WTC11 (cell line): ENCODE results near the gene MLST8. TPM values are rescaled to one million over a fixed set of nuclear protein-coding genes. Genes with fewer than 3 reads are reported as not detected.

ENCODE experiments used
- ATAC-seq: fragments of 200-7000 bp; cut with Tn5 transposase; 2 replicates; pipeline ENCODE4 v1.10.0; 2021; ENCODE audit warnings: mild to moderate bottlenecking, moderate library complexity
- CTCF ChIA-PET: fragments of 300-600 bp; sonication (Branson Sonifier 250); formaldehyde crosslinking; loops from one replicate; lab custom pipeline; 2021; ENCODE audit warnings: antibody characterized with exemption; lab: Charles Lee
- POLR2A ChIA-PET: fragments of 350-600 bp; sonication (Branson Sonifier 250); formaldehyde crosslinking; loops from one replicate; lab custom pipeline; 2021; ENCODE audit warnings: antibody characterized with exemption; lab: Charles Lee
- DNase-seq: peaks from one replicate; pipeline ENCODE4 v3.0.0; 2021; ENCODE audit warnings: low spot score
- H3K27ac Mint-ChIP-seq: 2 replicates; pipeline ENCODE4 v1.8.0; 2021; ENCODE audit warnings: mixed read lengths
- H3K27me3 Mint-ChIP-seq: 2 replicates; pipeline ENCODE4 v1.8.0; 2021; ENCODE audit warnings: low read depth, mild to moderate bottlenecking, moderate library complexity, mixed read lengths
- H3K36me3 Mint-ChIP-seq: 2 replicates; pipeline ENCODE4 v1.8.0; 2021; ENCODE audit warnings: mixed read lengths
- H3K4me1 Mint-ChIP-seq: 2 replicates; pipeline ENCODE4 v1.8.0; 2022; ENCODE audit warnings: mixed read lengths
- H3K4me3 Mint-ChIP-seq: 2 replicates; pipeline ENCODE4 v1.8.0; 2021; ENCODE audit warnings: mild to moderate bottlenecking, moderate library complexity, mixed read lengths
- H3K9me3 Mint-ChIP-seq: 2 replicates; pipeline ENCODE4 v1.8.0; 2021; ENCODE audit warnings: mixed read lengths
- ATF1 ChIP-seq: sonication (generic); formaldehyde crosslinking; IDR thresholded peaks from 2 replicates; pipeline ENCODE4 v1.8.1; 2023; ENCODE audit warnings: mild to moderate bottlenecking, moderate library complexity, missing genetic modification reagents
- CDX4 ChIP-seq: fragments of 250-450 bp; sonication (Bioruptor Pico); IDR thresholded peaks from 2 replicates; pipeline ENCODE4 v1.9.0; 2021; ENCODE audit warnings: moderate library complexity, mild to moderate bottlenecking, inconsistent platforms, borderline replicate concordance
- CREM ChIP-seq: sonication (generic); formaldehyde crosslinking; IDR thresholded peaks from 2 replicates; pipeline ENCODE4 v1.8.1; 2022; ENCODE audit warnings: mild to moderate bottlenecking, missing genetic modification reagents, moderate library complexity
- E2F5 ChIP-seq: sonication (generic); formaldehyde crosslinking; IDR thresholded peaks from 2 replicates; pipeline ENCODE4 v1.8.1; 2022; ENCODE audit warnings: mild to moderate bottlenecking, moderate library complexity, missing genetic modification reagents
- ETV6 ChIP-seq: sonication (generic); formaldehyde crosslinking; IDR thresholded peaks from 2 replicates; pipeline ENCODE4 v1.8.1; 2022; ENCODE audit warnings: mild to moderate bottlenecking, missing genetic modification reagents
- FOXK1 ChIP-seq: sonication (generic); formaldehyde crosslinking; IDR thresholded peaks from 2 replicates; pipeline ENCODE4 v1.8.0; 2022; ENCODE audit warnings: mild to moderate bottlenecking, moderate library complexity, missing genetic modification reagents
- MLX ChIP-seq: sonication (generic); formaldehyde crosslinking; IDR thresholded peaks from 2 replicates; pipeline ENCODE4 v1.8.1; 2023; ENCODE audit warnings: mild to moderate bottlenecking, missing genetic modification reagents, moderate library complexity
- MYBL2 ChIP-seq: sonication (generic); formaldehyde crosslinking; IDR thresholded peaks from 2 replicates; pipeline ENCODE4 v1.8.1; 2023; ENCODE audit warnings: mild to moderate bottlenecking, moderate library complexity, missing genetic modification reagents
- RORB ChIP-seq: fragments of 250-450 bp; sonication (Bioruptor Pico); IDR thresholded peaks from 2 replicates; pipeline ENCODE4 v1.9.0; 2021; ENCODE audit warnings: mild to moderate bottlenecking
- SMAD3 ChIP-seq: sonication (generic); formaldehyde crosslinking; IDR thresholded peaks from 2 replicates; pipeline ENCODE4 v1.8.0; 2022; ENCODE audit warnings: missing genetic modification reagents, mild to moderate bottlenecking, borderline replicate concordance
- SOX15 ChIP-seq: fragments of 250-450 bp; sonication (Bioruptor Pico); IDR thresholded peaks from 2 replicates; pipeline ENCODE4 v1.9.0; 2021; ENCODE audit warnings: mild to moderate bottlenecking
- ZNF121 ChIP-seq: sonication (generic); formaldehyde crosslinking; IDR thresholded peaks from 2 replicates; pipeline ENCODE4 v1.8.0; 2023; ENCODE audit warnings: missing genetic modification reagents
- ZNF138 ChIP-seq: sonication (generic); formaldehyde crosslinking; conservative IDR thresholded peaks from 2 replicates; pipeline ENCODE4 v1.8.1; 2022; ENCODE audit warnings: mild to moderate bottlenecking, moderate library complexity, missing genetic modification reagents
- ZNF232 ChIP-seq: sonication (generic); formaldehyde crosslinking; IDR thresholded peaks from 2 replicates; pipeline ENCODE4 v1.8.0; 2022; ENCODE audit warnings: mild to moderate bottlenecking, missing genetic modification reagents
- ZNF263 ChIP-seq: sonication (generic); formaldehyde crosslinking; IDR thresholded peaks from 2 replicates; pipeline ENCODE4 v1.8.1; 2022; ENCODE audit warnings: low read depth, mild to moderate bottlenecking, moderate library complexity, missing genetic modification reagents
- ZNF317 ChIP-seq: sonication (generic); formaldehyde crosslinking; IDR thresholded peaks from 2 replicates; pipeline ENCODE4 v1.8.1; 2023; ENCODE audit warnings: low read depth, mild to moderate bottlenecking, moderate library complexity, missing genetic modification reagents, borderline replicate concordance
- ZNF532 ChIP-seq: fragments of 250-450 bp; sonication (Bioruptor Pico); IDR thresholded peaks from 2 replicates; pipeline ENCODE4 v1.9.0; 2021; ENCODE audit warnings: mild to moderate bottlenecking, borderline replicate concordance
- total RNA-seq: library from RNA; stranded (reverse); gene quantifications from 3 replicates; pipeline ENCODE4 v1.2.3, GENCODE V29; 2021
- TF ChIP-seq, protein P1 (sequence below): sonication (generic); formaldehyde crosslinking; IDR thresholded peaks from 2 replicates; pipeline ENCODE4 v1.8.0; 2023; ENCODE audit warnings: missing genetic modification reagents
- TF ChIP-seq, protein P2 (sequence below): sonication (generic); formaldehyde crosslinking; IDR thresholded peaks from 2 replicates; pipeline ENCODE4 v1.8.1; 2023; ENCODE audit warnings: mild to moderate bottlenecking, moderate library complexity, missing genetic modification reagents
- TF ChIP-seq, protein P3 (sequence below): sonication (generic); formaldehyde crosslinking; IDR thresholded peaks from 2 replicates; pipeline ENCODE4 v1.8.1; 2022; ENCODE audit warnings: low read depth, mild to moderate bottlenecking, moderate library complexity, missing genetic modification reagents, borderline replicate concordance
- TF ChIP-seq, protein P4 (sequence below): sonication (generic); formaldehyde crosslinking; IDR thresholded peaks from 2 replicates; pipeline ENCODE4 v1.8.0; 2022; ENCODE audit warnings: mild to moderate bottlenecking, missing genetic modification reagents

Gene MLST8
- total RNA-seq, 1 experiment from 2014 or later = 71.6 TPM

- no peak for TF ChIP-seq MLX (CRISPR knock-in tag)
- TF ChIP-seq, protein P1, sequence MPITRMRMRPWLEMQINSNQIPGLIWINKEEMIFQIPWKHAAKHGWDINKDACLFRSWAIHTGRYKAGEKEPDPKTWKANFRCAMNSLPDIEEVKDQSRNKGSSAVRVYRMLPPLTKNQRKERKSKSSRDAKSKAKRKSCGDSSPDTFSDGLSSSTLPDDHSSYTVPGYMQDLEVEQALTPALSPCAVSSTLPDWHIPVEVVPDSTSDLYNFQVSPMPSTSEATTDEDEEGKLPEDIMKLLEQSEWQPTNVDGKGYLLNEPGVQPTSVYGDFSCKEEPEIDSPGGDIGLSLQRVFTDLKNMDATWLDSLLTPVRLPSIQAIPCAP (CRISPR knock-in tag) = 0 out of 2 replicates have a peak, but pooled peaks have one; percentile 15
- TF ChIP-seq, protein P2, sequence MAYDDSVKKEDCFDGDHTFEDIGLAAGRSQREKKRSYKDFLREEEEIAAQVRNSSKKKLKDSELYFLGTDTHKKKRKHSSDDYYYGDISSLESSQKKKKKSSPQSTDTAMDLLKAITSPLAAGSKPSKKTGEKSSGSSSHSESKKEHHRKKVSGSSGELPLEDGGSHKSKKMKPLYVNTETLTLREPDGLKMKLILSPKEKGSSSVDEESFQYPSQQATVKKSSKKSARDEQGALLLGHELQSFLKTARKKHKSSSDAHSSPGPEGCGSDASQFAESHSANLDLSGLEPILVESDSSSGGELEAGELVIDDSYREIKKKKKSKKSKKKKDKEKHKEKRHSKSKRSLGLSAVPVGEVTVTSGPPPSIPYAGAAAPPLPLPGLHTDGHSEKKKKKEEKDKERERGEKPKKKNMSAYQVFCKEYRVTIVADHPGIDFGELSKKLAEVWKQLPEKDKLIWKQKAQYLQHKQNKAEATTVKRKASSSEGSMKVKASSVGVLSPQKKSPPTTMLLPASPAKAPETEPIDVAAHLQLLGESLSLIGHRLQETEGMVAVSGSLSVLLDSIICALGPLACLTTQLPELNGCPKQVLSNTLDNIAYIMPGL (CRISPR knock-in tag) = 0 out of 2 replicates have a peak, but pooled peaks have one; percentile 40
- 0 out of 2 replicates have a peak, but pooled peaks have one; percentile 40 for TF ChIP-seq MYBL2
- TF ChIP-seq RORB = no peak
- TF ChIP-seq E2F5 (CRISPR knock-in tag) = peak; percentile 24; the same call in 1 of the 2 replicates
- 0 out of 2 replicates have a peak, but pooled peaks have one; percentile 15 for TF ChIP-seq ZNF532 (CRISPR knock-in tag)
- peak; percentile 82 for TF ChIP-seq ZNF232 (CRISPR knock-in tag)
- no peak for TF ChIP-seq FOXK1 (CRISPR knock-in tag)
- TF ChIP-seq ZNF317 (CRISPR knock-in tag) = no peak
Observed at GRCh38 chr16:2210386-2211365, 5.4 kb downstream of the MLST8 start, which contains the start of gene BRICD5 (continued).

DNA sequence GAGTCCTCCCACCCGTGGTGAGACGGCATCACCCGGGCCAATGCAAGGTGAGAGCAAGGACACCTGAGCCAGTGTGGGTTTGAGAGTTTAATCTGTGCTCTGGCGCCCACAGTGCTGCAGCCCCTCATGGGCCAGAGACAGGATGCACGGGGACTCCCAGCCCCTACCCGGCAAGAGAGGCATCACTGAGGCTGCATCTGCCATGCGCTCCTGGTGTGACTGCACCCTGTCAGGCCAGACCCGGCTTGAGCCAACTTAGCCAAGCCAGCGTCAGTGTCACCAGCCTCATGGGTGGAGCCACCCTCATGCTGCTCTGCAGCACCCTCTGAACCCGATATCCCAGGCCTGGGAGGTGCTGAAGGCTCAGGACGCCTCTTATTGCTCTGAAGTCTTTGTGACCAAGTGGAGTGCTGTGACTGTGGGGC lies 6.7 kb downstream of the MLST8 start:
- H3K27me3 Mint-ChIP-seq = no peaks in the 10 kb centered on the region
- H3K9me3 Mint-ChIP-seq = no peaks in the 10 kb centered on the region
- peaks cover 28% of the 10 kb centered on the region for H3K4me1 Mint-ChIP-seq
- DNase-seq (no peak), ATAC-seq (no peak)
- ChIA-PET POLR2A (interaction anchor here (1.5 kb wide), 1 partner anchor 17 kb away, joined by 5 read pairs; no protein-coding TSS in a partner anchor), CTCF (interaction anchor here (0.7 to 3.4 kb wide), 2 partner anchors 17 to 72 kb away, joined by 3 to 28 read pairs; no protein-coding TSS in a partner anchor)
- H3K36me3 Mint-ChIP-seq = peaks cover 22% of the 10 kb centered on the region
- peak overlapping the region; percentile 36 for H3K27ac Mint-ChIP-seq
- H3K4me3 Mint-ChIP-seq = peak overlapping the region; percentile 52
- TF ChIP-seq, protein P3, sequence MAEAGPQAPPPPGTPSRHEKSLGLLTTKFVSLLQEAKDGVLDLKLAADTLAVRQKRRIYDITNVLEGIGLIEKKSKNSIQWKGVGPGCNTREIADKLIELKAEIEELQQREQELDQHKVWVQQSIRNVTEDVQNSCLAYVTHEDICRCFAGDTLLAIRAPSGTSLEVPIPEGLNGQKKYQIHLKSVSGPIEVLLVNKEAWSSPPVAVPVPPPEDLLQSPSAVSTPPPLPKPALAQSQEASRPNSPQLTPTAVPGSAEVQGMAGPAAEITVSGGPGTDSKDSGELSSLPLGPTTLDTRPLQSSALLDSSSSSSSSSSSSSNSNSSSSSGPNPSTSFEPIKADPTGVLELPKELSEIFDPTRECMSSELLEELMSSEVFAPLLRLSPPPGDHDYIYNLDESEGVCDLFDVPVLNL (CRISPR knock-in tag) = no peak
- TF ChIP-seq ATF1 (CRISPR knock-in tag) (no peak), ZNF317 (CRISPR knock-in tag) (no peak), SMAD3 (CRISPR knock-in tag) (no peak), CREM (CRISPR knock-in tag) (no peak), SOX15 (CRISPR knock-in tag) (no peak), ETV6 (CRISPR knock-in tag) (0 out of 2 replicates have a peak, but pooled peaks have one; percentile 36), E2F5 (CRISPR knock-in tag) (no peak), ZNF121 (CRISPR knock-in tag) (no peak), CDX4 (no peak), ZNF138 (CRISPR knock-in tag) (no peak), FOXK1 (CRISPR knock-in tag) (0 out of 2 replicates have a peak, but pooled peaks have one; percentile 30), ZNF263 (CRISPR knock-in tag) (no peak)
- TF ChIP-seq, protein P4, sequence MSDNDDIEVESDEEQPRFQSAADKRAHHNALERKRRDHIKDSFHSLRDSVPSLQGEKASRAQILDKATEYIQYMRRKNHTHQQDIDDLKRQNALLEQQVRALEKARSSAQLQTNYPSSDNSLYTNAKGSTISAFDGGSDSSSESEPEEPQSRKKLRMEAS (CRISPR knock-in tag) = no peak
